HepG2 (cell line): ENCODE results near the gene CNTN2. TPM values are rescaled to one million over a fixed set of nuclear protein-coding genes. Genes with fewer than 3 reads are reported as not detected.

Source experiments
- ATAC-seq: fragments of 200-7000 bp; cut with Tn5 transposase; 3 replicates; pipeline ENCODE4 v1.9.1; 2020; ENCODE audit warnings: mild to moderate bottlenecking, moderate library complexity
- BruUV-seq: library from RNA; stranded (reverse); fragments of 400-500 nt; replicated peaks from 2 replicates; lab custom pipeline; 2021; lab: Mats Ljungman, UMichigan
- CTCF ChIA-PET: fragments of 300-600 bp; formaldehyde crosslinking; extraction: SDS; loops from one replicate; lab custom pipeline; 2021; ENCODE audit warnings: low total read pairs, inconsistent platforms, low intra/inter-chr PET ratio; lab: Yijun Ruan, JAX
- POLR2A ChIA-PET: fragments of 350-600 bp; sonication (Branson Sonifier 250); formaldehyde crosslinking; loops from one replicate; lab custom pipeline; 2020; ENCODE audit warnings: antibody characterized with exemption, inconsistent platforms; lab: Yijun Ruan, JAX
- DNase-seq: peaks from one replicate; pipeline ENCODE4 v3.0.0-alpha.2; 2015; ENCODE audit warnings: low spot score
- FAIRE-seq: peaks from 3 replicates; lab custom pipeline; 2011; peaks lifted over from hg19 to GRCh38; lab: Jason Lieb, UNC
- H2AFZ ChIP-seq: one replicate; pipeline ENCODE4 v1.6.1; 2011; ENCODE audit warnings: low read length, inconsistent platforms
- H3K27ac ChIP-seq: fragments of 300-600 bp; 3 replicates; pipeline ENCODE4 v1.8.0; 2011; ENCODE audit warnings: mixed run types, mild to moderate bottlenecking, mixed read lengths, low read length, inconsistent platforms; ENCODE audit not compliant: insufficient read depth; ENCODE audit errors: extremely low read length
- H3K27me3 ChIP-seq, 2 experiments: fragments of 200-600 bp in 1 of 2; 2 replicates in 1 of 2; 3 replicates in 1 of 2; pipeline versions ENCODE4 v1.6.0 to v1.8.0; 2011; ENCODE audit warnings: low read length in 2 of 2, mild to moderate bottlenecking in 2 of 2, moderate library complexity in 2 of 2, inconsistent platforms in 1 of 2; ENCODE audit not compliant: insufficient read depth in 2 of 2, control insufficient read depth in 1 of 2
- H3K36me3 ChIP-seq, 2 experiments: fragments of 200-600 bp in 1 of 2; replicated peaks in 1 of 2; 2 replicates in 1 of 2; 3 replicates in 1 of 2; pipeline versions ENCODE4 v1.5.1 to v1.8.0; 2011; ENCODE audit warnings: low read length in 2 of 2, inconsistent platforms in 1 of 2; ENCODE audit not compliant: insufficient read depth in 2 of 2, control insufficient read depth in 1 of 2
- H3K4me1 ChIP-seq: 2 replicates; pipeline ENCODE4 v1.5.1; 2012; ENCODE audit warnings: low read length, inconsistent platforms; ENCODE audit not compliant: insufficient read depth
- H3K4me2 ChIP-seq: 2 replicates; pipeline ENCODE4 v1.6.0; 2011; ENCODE audit warnings: low read depth, low read length, inconsistent platforms
- H3K4me3 ChIP-seq, 3 experiments: fragments of 200-600 bp in 1 of 3; sonication (generic), shearing (Covaris generic) in 1 of 3; replicated peaks in 1 of 3; 2 replicates each; pipeline ENCODE4 v1.5.1; 2011 to 2016; ENCODE audit warnings: low read length in 3 of 3, inconsistent platforms in 2 of 3, low read depth in 2 of 3, mild to moderate bottlenecking in 2 of 3, control low read depth in 1 of 3, mixed read lengths in 1 of 3; ENCODE audit not compliant: insufficient read depth in 1 of 3
- H3K79me2 ChIP-seq: one replicate; pipeline ENCODE4 v1.6.1; 2011; ENCODE audit warnings: low read length, inconsistent platforms; ENCODE audit not compliant: insufficient read depth
- H3K9ac ChIP-seq: 2 replicates; pipeline ENCODE4 v1.6.0; 2011; ENCODE audit warnings: mild to moderate bottlenecking, low read depth, low read length, inconsistent platforms; ENCODE audit not compliant: insufficient read depth
- H3K9me3 ChIP-seq: 2 replicates; pipeline ENCODE4 v1.5.1; 2012; ENCODE audit warnings: mild to moderate bottlenecking, low read length
- H4K20me1 ChIP-seq: 2 replicates; pipeline ENCODE4 v1.6.0; 2011; ENCODE audit warnings: inconsistent platforms, mild to moderate bottlenecking, low read length, moderate library complexity; ENCODE audit not compliant: insufficient read depth
- CHCHD3 ChIP-seq: sonication (generic); formaldehyde crosslinking; IDR thresholded peaks from 2 replicates; pipeline ENCODE4 v1.8.0; 2022; ENCODE audit warnings: mild to moderate bottlenecking, missing genetic modification reagents, moderate library complexity
- ETV5 ChIP-seq: IDR thresholded peaks from 2 replicates; pipeline ENCODE4 v1.6.1; 2018; ENCODE audit warnings: missing biosample characterization, missing genetic modification reagents, inconsistent platforms, borderline replicate concordance
- HBP1 ChIP-seq: IDR thresholded peaks from 2 replicates; pipeline ENCODE4 v1.6.1; 2016; ENCODE audit warnings: low read depth, control low read depth
- KDM5A ChIP-seq: fragments of 200-600 bp; sonication (generic); IDR thresholded peaks from 2 replicates; pipeline ENCODE4 v1.7.0; 2018; ENCODE audit warnings: antibody characterized with exemption, mild to moderate bottlenecking, low read length, borderline replicate concordance
- NONO ChIP-seq, 2 experiments: fragments of 450-650 bp in 1 of 2; sonication (generic) in 1 of 2; formaldehyde crosslinking in 1 of 2; IDR thresholded peaks in 1 of 2; conservative IDR thresholded peaks in 1 of 2; 2 replicates each; pipeline versions ENCODE4 v1.6.1 to v1.8.0; 2017 to 2022; ENCODE audit warnings: mild to moderate bottlenecking in 1 of 2, missing genetic modification reagents in 1 of 2, moderate library complexity in 1 of 2
- THAP11 ChIP-seq: IDR thresholded peaks from 2 replicates; pipeline ENCODE4 v1.6.1; 2016; ENCODE audit warnings: missing biosample characterization, missing genetic modification reagents
- ZNF382 ChIP-seq: sonication (generic); formaldehyde crosslinking; IDR thresholded peaks from 2 replicates; pipeline ENCODE4 v1.5.0; 2020; ENCODE audit warnings: missing genetic modification reagents, mild to moderate bottlenecking, borderline replicate concordance
- ZNF549 ChIP-seq: sonication (generic); formaldehyde crosslinking; IDR thresholded peaks from 2 replicates; pipeline ENCODE4 v1.5.0; 2020; ENCODE audit warnings: missing genetic modification reagents
- WGBS: methylation state at CpG from one replicate; pipeline ENCODE4 v1.1.6; 2017; ENCODE audit warnings: low lambda C conversion rate; 5-methylcytosine and 5-hydroxymethylcytosine counted together
- in situ Hi-C: cut with HindIII; loops from 2 replicates; pipeline ENCODE4 v1.10.0; 2017; ENCODE audit warnings: low pct_unique_long_range_greater_than_20kb; ENCODE audit not compliant: extremely low pct_ligation_motif_present
- intact Hi-C: fragments of 100-400 bp; cut with micrococcal nuclease; formaldehyde crosslinking; loops from one replicate; pipeline ENCODE4 v1.10.0; 2022; ENCODE audit not compliant: unreplicated experiment
- polyA plus RNA-seq, 8 experiments: library from polyadenylated mRNA; depleted of rRNA in 3 of 8; stranded (reverse) in 7 of 8; unstranded in 1 of 8; fragments of >200 nt; fragmentation: Illumina TruSeq in 4 of 8; extraction: Trizol in 4 of 8; gene quantifications; 2 replicates each; pipeline versions ENCODE4 v1.2.1 to v1.2.3, GENCODE V29; 2011 to 2016; ENCODE audit warnings: low read depth in 4 of 8, missing spikeins in 1 of 8, mixed read lengths in 1 of 8; ENCODE audit not compliant: insufficient read depth in 1 of 8
- total RNA-seq, 5 experiments: library from RNA; depleted of rRNA; stranded (reverse); fragments of >200 nt; fragmentation: Illumina TruSeq; extraction: Trizol; gene quantifications; 2 replicates each; pipeline ENCODE4 v1.2.3, GENCODE V29; 2016; ENCODE audit warnings: low read depth in 1 of 5
- TF ChIP-seq, protein P1 (sequence below): sonication (generic); formaldehyde crosslinking; IDR thresholded peaks from 2 replicates; pipeline ENCODE4 v1.5.0; 2020; ENCODE audit warnings: mild to moderate bottlenecking, missing genetic modification reagents
- TF ChIP-seq, protein P2 (sequence below): sonication (generic); IDR thresholded peaks from 2 replicates; pipeline ENCODE4 v1.6.1; 2016; ENCODE audit warnings: low read depth, borderline replicate concordance

Gene CNTN2
- total and polyA plus RNA-seq, 2 of the 13 experiments (the other 11 are each of a cell fraction or from before 2014, with no cell fraction given), result not detected

- BruUV-seq, result no TSS peak
- DNase-seq (no peak), FAIRE-seq (no peak), ATAC-seq (no peak)
- no CpG with 5 or more reads among the region's 9 CpGs for WGBS
- Histone ChIP-seq H3K9me3 (no peaks in the 10 kb centered on the region), H3K4me3 (no peak overlapping the region), H3K9ac (no peak overlapping the region), H3K79me2 (no peaks in the 10 kb centered on the region), H3K4me2 (no peak overlapping the region), H3K27me3 (peaks cover 1 to 52% of the 10 kb centered on the region in 2 experiments; a peak in 3 of 5 replicates), H4K20me1 (no peaks in the 10 kb centered on the region), H3K27ac (no peak overlapping the region), H3K36me3 (no peaks in the 10 kb centered on the region), H3K4me1 (no peaks in the 10 kb centered on the region), H2AFZ (no peak overlapping the region)
- CTCF ChIA-PET, result no interaction called here
- no peak for TF ChIP-seq THAP11 (CRISPR knock-in tag)
- TF ChIP-seq, protein P1, sequence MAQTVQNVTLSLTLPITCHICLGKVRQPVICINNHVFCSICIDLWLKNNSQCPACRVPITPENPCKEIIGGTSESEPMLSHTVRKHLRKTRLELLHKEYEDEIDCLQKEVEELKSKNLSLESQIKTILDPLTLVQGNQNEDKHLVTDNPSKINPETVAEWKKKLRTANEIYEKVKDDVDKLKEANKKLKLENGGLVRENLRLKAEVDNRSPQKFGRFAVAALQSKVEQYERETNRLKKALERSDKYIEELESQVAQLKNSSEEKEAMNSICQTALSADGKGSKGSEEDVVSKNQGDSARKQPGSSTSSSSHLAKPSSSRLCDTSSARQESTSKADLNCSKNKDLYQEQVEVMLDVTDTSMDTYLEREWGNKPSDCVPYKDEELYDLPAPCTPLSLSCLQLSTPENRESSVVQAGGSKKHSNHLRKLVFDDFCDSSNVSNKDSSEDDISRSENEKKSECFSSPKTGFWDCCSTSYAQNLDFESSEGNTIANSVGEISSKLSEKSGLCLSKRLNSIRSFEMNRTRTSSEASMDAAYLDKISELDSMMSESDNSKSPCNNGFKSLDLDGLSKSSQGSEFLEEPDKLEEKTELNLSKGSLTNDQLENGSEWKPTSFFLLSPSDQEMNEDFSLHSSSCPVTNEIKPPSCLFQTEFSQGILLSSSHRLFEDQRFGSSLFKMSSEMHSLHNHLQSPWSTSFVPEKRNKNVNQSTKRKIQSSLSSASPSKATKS (CRISPR knock-in tag), result no peak
- TF ChIP-seq, protein P2, sequence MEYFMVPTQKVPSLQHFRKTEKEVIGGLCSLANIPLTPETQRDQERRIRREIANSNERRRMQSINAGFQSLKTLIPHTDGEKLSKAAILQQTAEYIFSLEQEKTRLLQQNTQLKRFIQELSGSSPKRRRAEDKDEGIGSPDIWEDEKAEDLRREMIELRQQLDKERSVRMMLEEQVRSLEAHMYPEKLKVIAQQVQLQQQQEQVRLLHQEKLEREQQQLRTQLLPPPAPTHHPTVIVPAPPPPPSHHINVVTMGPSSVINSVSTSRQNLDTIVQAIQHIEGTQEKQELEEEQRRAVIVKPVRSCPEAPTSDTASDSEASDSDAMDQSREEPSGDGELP, result no peak
- TF ChIP-seq CHCHD3, result no peak
- TF ChIP-seq NONO (IDR thresholded peaks at IDR 0.05), result no peak
- no peak for TF ChIP-seq NONO (CRISPR knock-in tag; conservative IDR thresholded peaks at IDR 0.05)
- TF ChIP-seq ETV5 (CRISPR knock-in tag), result no peak
- no peak for TF ChIP-seq KDM5A
- no peak for TF ChIP-seq ZNF382 (CRISPR knock-in tag)
- no peak for TF ChIP-seq HBP1
- TF ChIP-seq ZNF549 (CRISPR knock-in tag), result no peak
- in situ Hi-C loops (no loop called here), intact Hi-C loops (no loop called here)
- POLR2A ChIA-PET, result no interaction called here
These were observed 27.8 kb upstream of the CNTN2 start for GRCh38 chr1:205015241-205015640.
